Panc1 (cell line): Measurements from ENCODE around the gene UACA.

Experiments used
- TCF7L2 ChIP-seq: IDR thresholded peaks from 2 replicates; pipeline ENCODE4 v1.6.1; 2011; ENCODE audit warnings: mild to moderate bottlenecking, low read depth, low read length, inconsistent platforms
- TF ChIP-seq, protein P1 (sequence below): fragments of 450-650 bp; IDR thresholded peaks from 2 replicates; pipeline ENCODE4 v1.5.1; 2017; ENCODE audit warnings: mild to moderate bottlenecking
- TF ChIP-seq, protein P2 (sequence below), 2 experiments: IDR thresholded peaks; 2 replicates each; pipeline ENCODE4 v1.6.1; 2011 to 2012; ENCODE audit warnings: low read depth in 2 of 2, control low read depth in 1 of 2, low read length in 1 of 2, mild to moderate bottlenecking in 1 of 2, moderate library complexity in 1 of 2; ENCODE audit not compliant: insufficient read depth in 1 of 2

DNA sequence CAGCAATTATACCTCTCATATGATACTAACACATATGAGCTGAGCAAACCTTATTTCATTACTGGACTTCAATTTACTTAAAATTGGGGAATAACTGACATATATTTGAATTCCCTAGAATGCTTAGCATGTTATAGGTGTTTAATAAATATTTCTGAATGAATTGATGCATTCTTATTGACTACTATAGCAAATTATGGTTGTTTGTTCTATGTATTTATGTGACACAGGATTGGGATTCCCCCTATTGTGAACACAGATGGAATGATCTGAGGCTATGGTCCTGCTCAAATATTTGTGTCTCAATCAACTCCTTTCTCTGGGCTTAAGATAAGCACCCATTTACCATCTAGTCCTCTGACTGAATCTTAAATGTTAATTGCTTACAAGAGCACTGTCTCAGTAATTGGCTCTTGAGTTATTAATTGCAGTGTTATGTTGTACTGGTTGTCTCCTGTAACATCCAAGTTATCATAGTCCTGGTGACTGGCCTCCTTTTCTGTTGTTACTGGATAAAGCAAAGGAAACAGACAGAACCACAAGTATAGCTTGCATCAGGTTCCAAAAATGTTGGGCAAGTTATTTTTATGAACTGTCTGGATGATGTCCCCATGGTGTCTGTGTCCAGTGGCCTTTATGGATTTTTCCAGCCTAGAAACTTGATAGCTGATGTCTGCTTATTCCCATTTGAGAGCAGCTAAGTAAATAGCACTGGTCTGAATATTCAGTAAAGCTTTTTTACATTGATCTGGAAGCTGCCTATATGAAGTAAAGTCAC, 2.3 kb upstream of the UACA start:
- TF ChIP-seq, protein P1, sequence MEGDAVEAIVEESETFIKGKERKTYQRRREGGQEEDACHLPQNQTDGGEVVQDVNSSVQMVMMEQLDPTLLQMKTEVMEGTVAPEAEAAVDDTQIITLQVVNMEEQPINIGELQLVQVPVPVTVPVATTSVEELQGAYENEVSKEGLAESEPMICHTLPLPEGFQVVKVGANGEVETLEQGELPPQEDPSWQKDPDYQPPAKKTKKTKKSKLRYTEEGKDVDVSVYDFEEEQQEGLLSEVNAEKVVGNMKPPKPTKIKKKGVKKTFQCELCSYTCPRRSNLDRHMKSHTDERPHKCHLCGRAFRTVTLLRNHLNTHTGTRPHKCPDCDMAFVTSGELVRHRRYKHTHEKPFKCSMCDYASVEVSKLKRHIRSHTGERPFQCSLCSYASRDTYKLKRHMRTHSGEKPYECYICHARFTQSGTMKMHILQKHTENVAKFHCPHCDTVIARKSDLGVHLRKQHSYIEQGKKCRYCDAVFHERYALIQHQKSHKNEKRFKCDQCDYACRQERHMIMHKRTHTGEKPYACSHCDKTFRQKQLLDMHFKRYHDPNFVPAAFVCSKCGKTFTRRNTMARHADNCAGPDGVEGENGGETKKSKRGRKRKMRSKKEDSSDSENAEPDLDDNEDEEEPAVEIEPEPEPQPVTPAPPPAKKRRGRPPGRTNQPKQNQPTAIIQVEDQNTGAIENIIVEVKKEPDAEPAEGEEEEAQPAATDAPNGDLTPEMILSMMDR = no peak
- TF ChIP-seq, protein P2, sequence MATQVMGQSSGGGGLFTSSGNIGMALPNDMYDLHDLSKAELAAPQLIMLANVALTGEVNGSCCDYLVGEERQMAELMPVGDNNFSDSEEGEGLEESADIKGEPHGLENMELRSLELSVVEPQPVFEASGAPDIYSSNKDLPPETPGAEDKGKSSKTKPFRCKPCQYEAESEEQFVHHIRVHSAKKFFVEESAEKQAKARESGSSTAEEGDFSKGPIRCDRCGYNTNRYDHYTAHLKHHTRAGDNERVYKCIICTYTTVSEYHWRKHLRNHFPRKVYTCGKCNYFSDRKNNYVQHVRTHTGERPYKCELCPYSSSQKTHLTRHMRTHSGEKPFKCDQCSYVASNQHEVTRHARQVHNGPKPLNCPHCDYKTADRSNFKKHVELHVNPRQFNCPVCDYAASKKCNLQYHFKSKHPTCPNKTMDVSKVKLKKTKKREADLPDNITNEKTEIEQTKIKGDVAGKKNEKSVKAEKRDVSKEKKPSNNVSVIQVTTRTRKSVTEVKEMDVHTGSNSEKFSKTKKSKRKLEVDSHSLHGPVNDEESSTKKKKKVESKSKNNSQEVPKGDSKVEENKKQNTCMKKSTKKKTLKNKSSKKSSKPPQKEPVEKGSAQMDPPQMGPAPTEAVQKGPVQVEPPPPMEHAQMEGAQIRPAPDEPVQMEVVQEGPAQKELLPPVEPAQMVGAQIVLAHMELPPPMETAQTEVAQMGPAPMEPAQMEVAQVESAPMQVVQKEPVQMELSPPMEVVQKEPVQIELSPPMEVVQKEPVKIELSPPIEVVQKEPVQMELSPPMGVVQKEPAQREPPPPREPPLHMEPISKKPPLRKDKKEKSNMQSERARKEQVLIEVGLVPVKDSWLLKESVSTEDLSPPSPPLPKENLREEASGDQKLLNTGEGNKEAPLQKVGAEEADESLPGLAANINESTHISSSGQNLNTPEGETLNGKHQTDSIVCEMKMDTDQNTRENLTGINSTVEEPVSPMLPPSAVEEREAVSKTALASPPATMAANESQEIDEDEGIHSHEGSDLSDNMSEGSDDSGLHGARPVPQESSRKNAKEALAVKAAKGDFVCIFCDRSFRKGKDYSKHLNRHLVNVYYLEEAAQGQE (IDR thresholded peaks at IDR 0.05; ENCODE audit: insufficient read depth in 1 of 2, low read depth in 2 of 2, low read length in 1 of 2) = no peak
- TF ChIP-seq TCF7L2 = no peak
